ENCODE results near the gene TMEM221. TPM values are rescaled to one million over a fixed set of nuclear protein-coding genes. Genes with fewer than 3 reads are reported as not detected.

TMEM221 gene
- total RNA-seq, 1 experiment from 2014 or later: 0.39 TPM

DNA sequence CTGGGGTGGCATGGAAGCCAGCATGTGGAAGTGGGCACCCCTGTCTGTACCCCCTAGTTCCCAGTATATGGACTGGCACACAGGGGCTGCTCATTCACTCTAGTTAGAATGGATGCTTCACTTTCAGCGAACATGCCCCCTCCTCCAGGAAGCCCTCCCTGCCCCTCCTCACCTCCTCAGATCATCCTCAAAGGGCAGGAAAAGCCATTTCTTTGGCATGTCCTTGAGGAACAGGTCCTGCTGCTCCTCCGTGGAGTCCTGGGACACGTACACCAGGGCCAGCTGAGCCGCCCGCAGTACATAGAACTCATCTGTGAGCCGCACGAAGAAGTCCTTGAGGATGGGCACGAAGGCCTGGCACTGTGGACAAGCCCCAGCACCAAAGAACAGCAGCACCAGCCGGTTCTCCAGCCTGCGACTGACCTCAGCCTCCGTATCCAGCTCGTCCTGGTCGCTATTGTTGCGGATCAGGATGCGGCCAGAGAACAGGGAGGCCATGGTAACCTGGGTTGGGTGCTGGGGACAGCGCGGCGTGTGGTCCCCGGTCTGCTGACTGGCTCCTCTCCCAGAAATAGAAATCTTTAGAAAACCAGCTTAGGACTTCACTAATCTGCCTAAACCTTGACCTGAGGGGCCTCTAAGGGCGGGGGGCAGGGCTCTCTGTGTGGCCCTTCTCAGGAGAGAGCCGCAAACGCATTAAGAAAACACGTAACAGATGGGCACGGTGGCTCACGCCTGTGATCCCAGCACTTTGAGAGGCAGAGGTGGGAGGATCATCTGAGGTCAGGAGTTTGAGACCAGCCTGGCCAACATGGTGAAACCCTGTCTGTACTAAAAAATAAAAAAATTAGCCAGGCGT lies 12.1 kb upstream of the TMEM221 start, which contains the start of gene NXNL1:
TSS of gene NXNL1 (minus strand) at position 555 of the 859 bp plus-strand sequence. CDS start at position 498, 57 bp downstream.
- DNase-seq (ENCODE audit: low read depth, low spot score) (no peak), ATAC-seq (no peak; the same call in 1 of the 2 replicates)
- no peaks in the 10 kb centered on the region for H3K4me1 ChIP-seq (ENCODE audit: control insufficient read depth, insufficient read depth, low read length)
- no peaks in the 10 kb centered on the region for H3K36me3 ChIP-seq (ENCODE audit: control insufficient read depth, insufficient read depth, low read length)
- H3K27me3 ChIP-seq (ENCODE audit: control insufficient read depth, insufficient read depth, low read length): no peaks in the 10 kb centered on the region
- intact Hi-C loops (cut with micrococcal nuclease; ENCODE audit: unreplicated experiment): loop anchor here (10.0 kb wide), 1 partner anchor 66 kb away; the partner anchor contains the start of gene CCDC194
- no TSS peak for BruUV-seq (replicated peaks)
- ChIA-PET CTCF (interaction anchor here (0.5 kb wide), 1 partner anchor 535 kb away, joined by 6 read pairs; no protein-coding TSS in a partner anchor), POLR2A (no interaction called here)
- no peak within 1 kb of the TSS for H3K4me3 ChIP-seq (ENCODE audit: low read depth in 2 of 2, low read length in 2 of 2)
- in situ Hi-C loops (cut with HindIII; ENCODE audit: low pct_unique_long_range_greater_than_20kb, low sequenced_read_pairs): no loop called here
- no peak within 1 kb of the TSS for H3K27ac ChIP-seq (ENCODE audit: low read length)
- TF ChIP-seq SIN3A (IDR thresholded peaks at IDR 0.05; ENCODE audit: borderline replicate concordance, insufficient read depth, low read depth, low read length) (no peak), TCF7L2 (IDR thresholded peaks at IDR 0.05; ENCODE audit: low read depth, low read length) (no peak), POLR2AphosphoS5 (IDR thresholded peaks at IDR 0.05; ENCODE audit: low read depth, low read length) (no peak), REST (IDR thresholded peaks at IDR 0.05; ENCODE audit: insufficient read depth in 1 of 2, low read depth in 2 of 2, low read length in 1 of 2) (no peak)
- TF ChIP-seq, protein P1, sequence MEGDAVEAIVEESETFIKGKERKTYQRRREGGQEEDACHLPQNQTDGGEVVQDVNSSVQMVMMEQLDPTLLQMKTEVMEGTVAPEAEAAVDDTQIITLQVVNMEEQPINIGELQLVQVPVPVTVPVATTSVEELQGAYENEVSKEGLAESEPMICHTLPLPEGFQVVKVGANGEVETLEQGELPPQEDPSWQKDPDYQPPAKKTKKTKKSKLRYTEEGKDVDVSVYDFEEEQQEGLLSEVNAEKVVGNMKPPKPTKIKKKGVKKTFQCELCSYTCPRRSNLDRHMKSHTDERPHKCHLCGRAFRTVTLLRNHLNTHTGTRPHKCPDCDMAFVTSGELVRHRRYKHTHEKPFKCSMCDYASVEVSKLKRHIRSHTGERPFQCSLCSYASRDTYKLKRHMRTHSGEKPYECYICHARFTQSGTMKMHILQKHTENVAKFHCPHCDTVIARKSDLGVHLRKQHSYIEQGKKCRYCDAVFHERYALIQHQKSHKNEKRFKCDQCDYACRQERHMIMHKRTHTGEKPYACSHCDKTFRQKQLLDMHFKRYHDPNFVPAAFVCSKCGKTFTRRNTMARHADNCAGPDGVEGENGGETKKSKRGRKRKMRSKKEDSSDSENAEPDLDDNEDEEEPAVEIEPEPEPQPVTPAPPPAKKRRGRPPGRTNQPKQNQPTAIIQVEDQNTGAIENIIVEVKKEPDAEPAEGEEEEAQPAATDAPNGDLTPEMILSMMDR (IDR thresholded peaks at IDR 0.05): no peak
- no peaks in the 10 kb centered on the region for H3K9me3 ChIP-seq (ENCODE audit: control insufficient read depth, insufficient read depth, low read depth, low read length)

DNA sequence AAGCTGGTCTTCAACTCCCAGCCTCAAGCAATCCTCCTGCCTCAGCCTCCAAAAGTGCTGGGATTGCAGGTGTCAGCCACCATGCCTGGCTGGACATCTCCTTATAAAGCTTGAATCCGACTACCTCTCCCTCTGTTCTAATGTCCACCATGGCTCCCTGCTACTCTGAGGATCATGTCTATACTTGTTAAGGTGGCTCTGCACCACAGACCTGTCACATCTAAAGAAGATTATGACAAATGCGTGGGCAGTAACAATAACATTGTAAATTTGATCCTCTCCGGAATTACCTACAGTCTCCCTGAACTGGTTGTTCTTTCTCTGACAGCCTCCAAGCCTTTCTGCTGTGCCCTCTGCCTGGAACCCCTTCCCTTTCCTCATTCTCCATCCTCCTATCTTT lies 10.5 kb upstream of the TMEM221 start:
- H3K4me3 ChIP-seq (ENCODE audit: low read depth in 2 of 2, low read length in 2 of 2): no peak overlapping the region
- DNase-seq (ENCODE audit: low read depth, low spot score) (no peak), ATAC-seq (no peak)
- TF ChIP-seq POLR2AphosphoS5 (IDR thresholded peaks at IDR 0.05; ENCODE audit: low read depth, low read length) (no peak), TCF7L2 (IDR thresholded peaks at IDR 0.05; ENCODE audit: low read depth, low read length) (no peak), REST (IDR thresholded peaks at IDR 0.05; ENCODE audit: insufficient read depth in 1 of 2, low read depth in 2 of 2, low read length in 1 of 2) (no peak), SIN3A (IDR thresholded peaks at IDR 0.05; ENCODE audit: borderline replicate concordance, insufficient read depth, low read depth, low read length) (no peak)
- TF ChIP-seq, protein P1 (IDR thresholded peaks at IDR 0.05): no peak
- H3K36me3 ChIP-seq (ENCODE audit: control insufficient read depth, insufficient read depth, low read length): no peaks in the 10 kb centered on the region
- intact Hi-C loops (cut with micrococcal nuclease; ENCODE audit: unreplicated experiment) (no loop called here), in situ Hi-C loops (cut with HindIII; ENCODE audit: low pct_unique_long_range_greater_than_20kb, low sequenced_read_pairs) (no loop called here)
- BruUV-seq (replicated peaks): no TSS peak
- no peaks in the 10 kb centered on the region for H3K27me3 ChIP-seq (ENCODE audit: control insufficient read depth, insufficient read depth, low read length)
- no peaks in the 10 kb centered on the region for H3K9me3 ChIP-seq (ENCODE audit: control insufficient read depth, insufficient read depth, low read depth, low read length)
- CTCF ChIA-PET: no interaction called here
- no peaks in the 10 kb centered on the region for H3K4me1 ChIP-seq (ENCODE audit: control insufficient read depth, insufficient read depth, low read length)
- POLR2A ChIA-PET: interaction anchor here (0.6 kb wide), 1 partner anchor 71 kb away, joined by 17 read pairs; no protein-coding TSS in a partner anchor
- no peak overlapping the region for H3K27ac ChIP-seq (ENCODE audit: low read length)
